Measurements from ENCODE around the gene SPAG17.
A peak's percentile ranks its signal among the peaks of the same experiment; 100 is the strongest.
"Not testable (repeated sequence)": the region's sequence is repeated elsewhere in the genome, so short reads cannot be mapped to it uniquely, and the experiment has no call there.

The SPAG17 gene

GRCh38 chr1:117929343-117930172 lies 255.5 kb downstream of the SPAG17 start, which contains the start of the genes GDAP2 and WDR3:
GDAP2 (minus strand) TSS chr1:117929621; CDS start chr1:117920357, 9,264 bp downstream.
WDR3 (plus strand) TSS chr1:117929739; CDS start chr1:117933320, 3,581 bp downstream.
- Histone ChIP-seq H3K9me3 (ENCODE audit: insufficient read depth, low read depth, low read length) (no peaks in the 10 kb centered on the region), H3K27ac (ENCODE audit: low read depth, low read length) (peak within 1 kb of the TSS; percentile 46; the same call in 1 of the 2 replicates), H3K27me3 (ENCODE audit: insufficient read depth, low read length) (no peaks in the 10 kb centered on the region), H3K4me1 (ENCODE audit: insufficient read depth, low read length) (peaks cover 24% of the 10 kb centered on the region), H3K9ac (ENCODE audit: low read depth, low read length) (peak within 1 kb of the TSS; percentile 85), H3K4me3 (ENCODE audit: low read length) (peak within 1 kb of the TSS; percentile 98), H3K36me3 (ENCODE audit: insufficient read depth, low read length) (peaks cover 20% of the 10 kb centered on the region)
- under 1% methylated on average over 64 of the region's 64 CpGs for WGBS

- H3K27ac ChIP-seq (ENCODE audit: low read depth, low read length): no peak overlapping the region; the same call in 1 of the 2 replicates
- WGBS: under 1% methylated on average over 24 of the region's 24 CpGs
- no peaks in the 10 kb centered on the region for H3K9me3 ChIP-seq (ENCODE audit: insufficient read depth, low read depth, low read length)
- H3K4me1 ChIP-seq (ENCODE audit: insufficient read depth, low read length): peaks cover 24% of the 10 kb centered on the region
- peaks cover 16% of the 10 kb centered on the region for H3K36me3 ChIP-seq (ENCODE audit: insufficient read depth, low read length)
- H3K4me3 ChIP-seq (ENCODE audit: low read length): peak overlapping the region; percentile 98
- H3K27me3 ChIP-seq (ENCODE audit: insufficient read depth, low read length): no peaks in the 10 kb centered on the region
- peak overlapping the region; percentile 85 for H3K9ac ChIP-seq (ENCODE audit: low read depth, low read length)
Measured at GRCh38 chr1:117928881-117929342, 256.1 kb downstream of the SPAG17 start.

DNA sequence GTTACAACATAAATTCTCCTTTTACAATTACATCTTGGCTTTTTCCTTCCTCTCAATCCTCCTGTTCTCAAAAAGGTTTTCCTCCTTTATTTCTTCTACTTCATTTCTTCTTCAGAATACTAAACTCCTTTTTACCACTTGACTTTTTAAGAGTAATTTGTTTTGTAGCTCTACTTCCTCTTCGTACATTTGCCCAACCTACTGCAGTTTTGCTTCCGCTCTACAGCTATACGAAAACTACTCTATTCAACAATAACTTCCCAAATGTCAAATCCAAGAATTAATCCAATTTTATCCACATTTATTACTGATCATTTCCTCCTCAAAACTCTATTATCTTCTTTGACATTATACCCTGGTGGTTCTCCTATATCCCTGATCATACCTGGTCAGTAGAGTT lies 259.0 kb downstream of the SPAG17 start:
- Histone ChIP-seq H3K4me1 (ENCODE audit: insufficient read depth, low read length) (peaks cover 23% of the 10 kb centered on the region), H3K27me3 (ENCODE audit: insufficient read depth, low read length) (no peaks in the 10 kb centered on the region), H3K9me3 (ENCODE audit: insufficient read depth, low read depth, low read length) (no peaks in the 10 kb centered on the region), H3K27ac (ENCODE audit: low read depth, low read length) (no peak overlapping the region), H3K4me3 (ENCODE audit: low read length) (no peak overlapping the region), H3K36me3 (ENCODE audit: insufficient read depth, low read length) (peaks cover 4% of the 10 kb centered on the region; the same call in 1 of the 2 replicates), H3K9ac (ENCODE audit: low read depth, low read length) (no peak overlapping the region)
- WGBS: 94% methylated on average over 3 of the region's 3 CpGs

- peaks cover 27% of the 10 kb centered on the region for H3K36me3 ChIP-seq (ENCODE audit: insufficient read depth, low read length)
- not testable (repeated sequence) for H3K9ac ChIP-seq (ENCODE audit: low read depth, low read length); H3K4me3 ChIP-seq (ENCODE audit: low read length); H3K9me3 ChIP-seq (ENCODE audit: insufficient read depth, low read depth, low read length); H3K27me3 ChIP-seq (ENCODE audit: insufficient read depth, low read length); H3K27ac ChIP-seq (ENCODE audit: low read depth, low read length)
- WGBS: 91% methylated on average over 7 of the region's 7 CpGs
- H3K4me1 ChIP-seq (ENCODE audit: insufficient read depth, low read length): peaks cover 11% of the 10 kb centered on the region
Measured at GRCh38 chr1:117922717-117923116, 262.3 kb downstream of the SPAG17 start.

DNA sequence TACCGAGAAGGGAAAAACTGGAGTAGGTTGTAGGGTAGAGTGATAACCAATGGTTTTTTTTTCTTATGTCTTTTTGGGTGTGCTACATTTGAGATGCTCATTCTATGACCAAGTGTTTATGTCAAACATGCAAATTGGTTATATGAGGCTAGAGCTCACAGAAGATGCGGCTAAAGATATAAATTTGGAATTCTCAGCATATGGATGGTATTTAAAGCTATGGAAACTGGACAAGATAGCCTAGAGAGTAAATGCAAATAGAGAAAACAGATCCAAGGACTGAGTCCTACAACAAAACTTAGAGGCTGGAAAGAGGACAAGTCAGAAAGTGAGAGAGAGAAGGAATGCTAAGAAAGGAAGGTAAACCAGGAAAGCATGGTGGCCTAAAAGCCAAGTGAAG lies 263.0 kb downstream of the SPAG17 start:
- H3K27ac ChIP-seq (ENCODE audit: low read depth, low read length): no peak overlapping the region
- peaks cover 35% of the 10 kb centered on the region for H3K36me3 ChIP-seq (ENCODE audit: insufficient read depth, low read length)
- WGBS: 95% methylated on average over 2 of the region's 2 CpGs
- H3K4me3 ChIP-seq (ENCODE audit: low read length): no peak overlapping the region
- no peak overlapping the region for H3K9ac ChIP-seq (ENCODE audit: low read depth, low read length)
- peaks cover 5% of the 10 kb centered on the region; the same call in 1 of the 2 replicates for H3K4me1 ChIP-seq (ENCODE audit: insufficient read depth, low read length)
- H3K9me3 ChIP-seq (ENCODE audit: insufficient read depth, low read depth, low read length): no peaks in the 10 kb centered on the region
- no peaks in the 10 kb centered on the region for H3K27me3 ChIP-seq (ENCODE audit: insufficient read depth, low read length)

DNA sequence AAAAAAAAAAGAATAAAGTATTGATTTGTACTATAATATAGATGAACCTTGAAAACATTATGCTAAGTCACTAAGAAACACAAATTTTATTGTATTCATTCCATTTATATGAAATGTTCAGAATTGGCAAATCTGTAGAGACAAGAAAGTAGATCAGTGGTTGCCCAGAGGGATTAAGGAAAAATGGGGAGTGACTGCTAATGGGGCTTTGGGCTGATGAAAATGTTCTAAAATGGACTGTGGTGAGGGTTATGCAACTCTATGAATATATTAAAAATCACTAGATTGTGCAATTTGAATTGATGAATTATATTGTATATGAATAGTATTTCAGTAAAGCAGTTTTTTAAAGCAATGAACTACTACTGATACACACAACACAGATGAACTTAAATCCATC lies 265.7 kb downstream of the SPAG17 start:
- Histone ChIP-seq H3K4me3 (ENCODE audit: low read length) (no peak overlapping the region), H3K27ac (ENCODE audit: low read depth, low read length) (no peak overlapping the region), H3K36me3 (ENCODE audit: insufficient read depth, low read length) (peaks cover 57% of the 10 kb centered on the region), H3K27me3 (ENCODE audit: insufficient read depth, low read length) (no peaks in the 10 kb centered on the region), H3K9ac (ENCODE audit: low read depth, low read length) (no peak overlapping the region), H3K9me3 (ENCODE audit: insufficient read depth, low read depth, low read length) (no peaks in the 10 kb centered on the region), H3K4me1 (ENCODE audit: insufficient read depth, low read length) (no peaks in the 10 kb centered on the region)

DNA sequence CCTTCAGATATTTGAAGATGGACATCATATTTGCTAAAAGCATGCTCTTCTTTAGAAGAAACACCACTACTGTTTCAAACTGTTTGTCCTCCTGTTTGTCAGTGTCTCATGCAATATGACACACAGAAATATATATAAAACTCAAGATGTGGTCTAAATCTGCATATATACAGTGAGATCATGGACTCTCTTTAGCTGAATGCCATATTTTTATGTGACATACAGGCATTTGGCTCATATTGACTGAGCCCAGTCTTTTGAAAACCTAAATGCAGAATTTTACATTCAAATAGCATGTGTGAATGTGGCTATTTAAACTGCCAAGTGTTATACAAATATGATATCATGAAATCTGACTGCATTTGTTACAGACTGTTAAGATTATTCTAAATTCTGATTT lies 274.0 kb downstream of the SPAG17 start:
- Histone ChIP-seq H3K27ac (ENCODE audit: low read depth, low read length) (no peak overlapping the region), H3K4me3 (ENCODE audit: low read length) (no peak overlapping the region), H3K9ac (ENCODE audit: low read depth, low read length) (no peak overlapping the region), H3K36me3 (ENCODE audit: insufficient read depth, low read length) (peaks cover 81% of the 10 kb centered on the region), H3K9me3 (ENCODE audit: insufficient read depth, low read depth, low read length) (no peaks in the 10 kb centered on the region), H3K4me1 (ENCODE audit: insufficient read depth, low read length) (no peaks in the 10 kb centered on the region), H3K27me3 (ENCODE audit: insufficient read depth, low read length) (no peaks in the 10 kb centered on the region)

DNA sequence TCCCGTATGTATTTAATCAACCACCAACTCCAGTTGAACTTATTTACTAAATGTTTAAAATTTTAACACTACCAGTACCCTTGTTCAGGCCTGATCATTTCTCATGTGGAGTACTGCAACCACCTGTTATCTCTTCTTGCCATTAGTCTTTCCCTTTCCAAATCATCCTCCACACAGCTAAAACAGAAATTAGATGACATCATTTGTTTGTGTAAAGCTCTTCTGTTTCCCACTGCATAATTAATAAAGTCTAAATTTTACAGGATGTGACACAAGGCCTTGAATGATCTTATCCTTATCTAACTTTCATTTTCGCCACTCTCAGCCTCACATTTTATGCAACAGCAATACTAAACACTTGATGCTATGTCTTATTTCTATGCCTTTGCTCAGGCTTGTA lies 280.0 kb downstream of the SPAG17 start:
- Histone ChIP-seq H3K27me3 (ENCODE audit: insufficient read depth, low read length) (no peaks in the 10 kb centered on the region), H3K36me3 (ENCODE audit: insufficient read depth, low read length) (peaks cover 80% of the 10 kb centered on the region)

GRCh38 chr1:117904485-117904884 lies 280.5 kb downstream of the SPAG17 start:
- WGBS: 98% methylated on average over 3 of the region's 3 CpGs
- no peak overlapping the region for H3K27ac ChIP-seq (ENCODE audit: low read depth, low read length)
- H3K9ac ChIP-seq (ENCODE audit: low read depth, low read length): no peak overlapping the region
- H3K27me3 ChIP-seq (ENCODE audit: insufficient read depth, low read length): no peaks in the 10 kb centered on the region
- H3K4me1 ChIP-seq (ENCODE audit: insufficient read depth, low read length): no peaks in the 10 kb centered on the region
- no peaks in the 10 kb centered on the region for H3K9me3 ChIP-seq (ENCODE audit: insufficient read depth, low read depth, low read length)
- no peak overlapping the region for H3K4me3 ChIP-seq (ENCODE audit: low read length)
- peaks cover 81% of the 10 kb centered on the region for H3K36me3 ChIP-seq (ENCODE audit: insufficient read depth, low read length)

More for the DNA sequence above, 280.0 kb downstream of the SPAG17 start:
- Histone ChIP-seq H3K4me3 (ENCODE audit: low read length) (no peak overlapping the region), H3K4me1 (ENCODE audit: insufficient read depth, low read length) (no peaks in the 10 kb centered on the region), H3K9ac (ENCODE audit: low read depth, low read length) (no peak overlapping the region), H3K27ac (ENCODE audit: low read depth, low read length) (no peak overlapping the region), H3K9me3 (ENCODE audit: insufficient read depth, low read depth, low read length) (no peaks in the 10 kb centered on the region)
- WGBS: 95% methylated on average over 2 of the region's 2 CpGs

Data from HUES64 (cell line).